ENCODE data around the gene KCNH1.

The KCNH1 gene

GRCh38 chr1:210857705-210858104 lies 276.2 kb downstream of the KCNH1 start:
- no peak for DNase-seq (ENCODE audit: low read depth in 3 of 3)

GRCh38 chr1:210857146-210857663 lies 276.7 kb downstream of the KCNH1 start:
- DNase-seq (ENCODE audit: low read depth in 3 of 3): no peak

GRCh38 chr1:210855440-210855839 lies 278.5 kb downstream of the KCNH1 start:
- DNase-seq (ENCODE audit: low read depth in 3 of 3): no peak

- DNase-seq (ENCODE audit: low read depth in 3 of 3): no peak
These were observed 280.7 kb downstream of the KCNH1 start for GRCh38 chr1:210853276-210853675.

GRCh38 chr1:210850556-210850955 lies 283.4 kb downstream of the KCNH1 start:
- no peak for DNase-seq (ENCODE audit: low read depth in 3 of 3)

GRCh38 chr1:210848474-210848873 lies 285.5 kb downstream of the KCNH1 start:
- no peak for DNase-seq (ENCODE audit: low read depth in 3 of 3)

- no peak for DNase-seq (ENCODE audit: low read depth in 3 of 3)
These were observed 291.9 kb downstream of the KCNH1 start for GRCh38 chr1:210841926-210842625.

- no peak for DNase-seq (ENCODE audit: low read depth in 3 of 3)
These were observed 303.6 kb downstream of the KCNH1 start for GRCh38 chr1:210830034-210831028.

GRCh38 chr1:210828996-210829596 lies 304.9 kb downstream of the KCNH1 start:
- DNase-seq (ENCODE audit: low read depth in 3 of 3): no peak

- no peak for DNase-seq (ENCODE audit: low read depth in 3 of 3)
These were observed 306.5 kb downstream of the KCNH1 start for GRCh38 chr1:210827481-210827880.

GRCh38 chr1:210826686-210827085 lies 307.3 kb downstream of the KCNH1 start:
- no peak for DNase-seq (ENCODE audit: low read depth in 3 of 3)

GRCh38 chr1:210822932-210823331 lies 311.0 kb downstream of the KCNH1 start:
- DNase-seq (ENCODE audit: low read depth in 3 of 3): no peak

- no peak for DNase-seq (ENCODE audit: low read depth in 3 of 3)
These were observed 311.7 kb downstream of the KCNH1 start for GRCh38 chr1:210822241-210822640.

GRCh38 chr1:210821615-210822014 lies 312.3 kb downstream of the KCNH1 start:
- DNase-seq (ENCODE audit: low read depth in 3 of 3): no peak

GRCh38 chr1:210819266-210819665 lies 314.7 kb downstream of the KCNH1 start:
- DNase-seq (ENCODE audit: low read depth in 3 of 3): no peak

- DNase-seq (ENCODE audit: low read depth in 3 of 3): no peak
These were observed 316.3 kb downstream of the KCNH1 start for GRCh38 chr1:210817385-210818275.

- DNase-seq (ENCODE audit: low read depth in 3 of 3): no peak
These were observed 318.1 kb downstream of the KCNH1 start for GRCh38 chr1:210815641-210816550.

- no peak for DNase-seq (ENCODE audit: low read depth in 3 of 3)
These were observed 319.4 kb downstream of the KCNH1 start for GRCh38 chr1:210814382-210815123.

GRCh38 chr1:210801501-210801900 lies 332.4 kb downstream of the KCNH1 start:
- DNase-seq (ENCODE audit: low read depth in 3 of 3): no peak
